Chondrocyte (in vitro differentiated cells): ENCODE data around the gene PSMD14. TPM values are rescaled to one million over a fixed set of nuclear protein-coding genes. Genes with fewer than 3 reads are reported as not detected.

Experiments
- DNase-seq: peaks from one replicate; pipeline ENCODE4 v3.0.0; 2021; ENCODE audit warnings: mixed read lengths, low spot score
- H3K27ac Mint-ChIP-seq: one replicate; pipeline ENCODE4 v1.8.0; 2021; ENCODE audit warnings: mild to moderate bottlenecking, moderate library complexity, mixed read lengths; ENCODE audit not compliant: unreplicated experiment
- H3K27me3 Mint-ChIP-seq: 2 replicates; pipeline ENCODE4 v1.8.0; 2021; ENCODE audit warnings: low read depth, mixed read lengths
- H3K36me3 Mint-ChIP-seq: 2 replicates; pipeline ENCODE4 v1.8.0; 2021; ENCODE audit warnings: low read depth, mixed read lengths
- H3K4me1 Mint-ChIP-seq: 2 replicates; pipeline ENCODE4 v1.8.0; 2021; ENCODE audit warnings: low read depth, mild to moderate bottlenecking, mixed read lengths
- H3K4me3 Mint-ChIP-seq: one replicate; pipeline ENCODE4 v1.8.0; 2021; ENCODE audit warnings: mild to moderate bottlenecking, moderate library complexity, mixed read lengths; ENCODE audit not compliant: unreplicated experiment
- H3K9me3 Mint-ChIP-seq: 2 replicates; pipeline ENCODE4 v1.8.0; 2021; ENCODE audit warnings: low read depth, mixed read lengths
- CTCF ChIP-seq: fragments of 200-600 bp; sonication (generic); IDR thresholded peaks from 2 replicates; pipeline ENCODE4 v1.5.0; 2021; ENCODE audit warnings: antibody characterized with exemption, mild to moderate bottlenecking, moderate library complexity
- total RNA-seq: library from RNA; stranded (reverse); gene quantifications from 3 replicates; pipeline ENCODE4 v1.2.1, GENCODE V29; 2021

Gene PSMD14
- total RNA-seq, 1 donor from 2014 or later = 48.5 TPM

- Mint-ChIP-seq H3K4me3 (peak overlapping the region; percentile 63), H3K4me1 (peaks cover 21% of the 10 kb centered on the region), H3K9me3 (peaks cover 3% of the 10 kb centered on the region), H3K27ac (no peak overlapping the region), H3K36me3 (peaks cover 10% of the 10 kb centered on the region), H3K27me3 (peaks cover 73% of the 10 kb centered on the region)
- no peak for TF ChIP-seq CTCF
- DNase-seq = no peak
These were observed 119.7 kb downstream of the PSMD14 start for GRCh38 chr2:161427664-161428587.

GRCh38 chr2:161430386-161430785 is 122.2 kb downstream of the PSMD14 start:
- no peak for TF ChIP-seq CTCF
- DNase-seq = no peak
- H3K27me3 Mint-ChIP-seq = peaks cover 78% of the 10 kb centered on the region
- peaks cover 3% of the 10 kb centered on the region for H3K9me3 Mint-ChIP-seq
- no peak overlapping the region for H3K4me3 Mint-ChIP-seq
- H3K4me1 Mint-ChIP-seq = peaks cover 10% of the 10 kb centered on the region
- H3K27ac Mint-ChIP-seq = no peak overlapping the region
- peaks cover 8% of the 10 kb centered on the region for H3K36me3 Mint-ChIP-seq

GRCh38 chr2:161432107-161432506 is 123.9 kb downstream of the PSMD14 start:
- Mint-ChIP-seq H3K36me3 (peaks cover 10% of the 10 kb centered on the region), H3K27me3 (peaks cover 72% of the 10 kb centered on the region), H3K4me1 (peaks cover 7% of the 10 kb centered on the region), H3K27ac (no peak overlapping the region), H3K4me3 (no peak overlapping the region), H3K9me3 (peaks cover 6% of the 10 kb centered on the region)
- DNase-seq = no peak
- TF ChIP-seq CTCF = no peak

- Mint-ChIP-seq H3K4me1 (no peaks in the 10 kb centered on the region), H3K27ac (no peak overlapping the region), H3K27me3 (peaks cover 64% of the 10 kb centered on the region), H3K4me3 (no peak overlapping the region), H3K9me3 (peaks cover 6% of the 10 kb centered on the region), H3K36me3 (peaks cover 5% of the 10 kb centered on the region)
- DNase-seq = no peak
- no peak for TF ChIP-seq CTCF
These were observed 125.9 kb downstream of the PSMD14 start for GRCh38 chr2:161434118-161434517.

- H3K4me3 Mint-ChIP-seq = no peak overlapping the region
- H3K27me3 Mint-ChIP-seq = peaks cover 66% of the 10 kb centered on the region
- H3K36me3 Mint-ChIP-seq = peaks cover 5% of the 10 kb centered on the region
- peaks cover 6% of the 10 kb centered on the region for H3K9me3 Mint-ChIP-seq
- DNase-seq = no peak
- no peak overlapping the region for H3K27ac Mint-ChIP-seq
- H3K4me1 Mint-ChIP-seq = no peaks in the 10 kb centered on the region
- no peak for TF ChIP-seq CTCF
These were observed 128.2 kb downstream of the PSMD14 start for GRCh38 chr2:161436411-161436810.
